HG03520 (cell line): ENCODE data around the gene SOX30.

Experiments used
- ATAC-seq: cut with Tn5 transposase; IDR thresholded peaks from one replicate; pipeline ENCODE4 v1.9.1; 2021; ENCODE audit warnings: mild to moderate bottlenecking, moderate library complexity; ENCODE audit not compliant: unreplicated experiment

Gene SOX30

GRCh38 chr5:157665467-157666070 lies 13.3 kb upstream of the SOX30 start:
- ATAC-seq: no peak

- no peak for ATAC-seq
Measured at GRCh38 chr5:157659868-157660660, 7.8 kb upstream of the SOX30 start.

GRCh38 chr5:157658893-157659292 lies 6.7 kb upstream of the SOX30 start:
- ATAC-seq: no peak

- no peak for ATAC-seq
Measured at GRCh38 chr5:157657516-157657915, 5.3 kb upstream of the SOX30 start.

GRCh38 chr5:157651623-157652376 lies 438 bp downstream of the SOX30 start:
- ATAC-seq: peak; percentile 90

- ATAC-seq: no peak
Measured at GRCh38 chr5:157650991-157651611, 1.1 kb downstream of the SOX30 start.

GRCh38 chr5:157649101-157649500 lies 3.1 kb downstream of the SOX30 start:
- no peak for ATAC-seq

- no peak for ATAC-seq
Measured at GRCh38 chr5:157648275-157648990, 3.8 kb downstream of the SOX30 start.

GRCh38 chr5:157640406-157641066 lies 11.7 kb downstream of the SOX30 start:
- no peak for ATAC-seq

- ATAC-seq: no peak
Measured at GRCh38 chr5:157630341-157630740, 21.9 kb downstream of the SOX30 start.

- no peak for ATAC-seq
Measured at GRCh38 chr5:157626831-157627230, 25.4 kb downstream of the SOX30 start.

- ATAC-seq: no peak
Measured at GRCh38 chr5:157624144-157624543, 28.1 kb downstream of the SOX30 start.

- ATAC-seq: no peak
Measured at GRCh38 chr5:157620776-157621175, 31.5 kb downstream of the SOX30 start.

- ATAC-seq: no peak
Measured at GRCh38 chr5:157618191-157618765, 34.0 kb downstream of the SOX30 start.

GRCh38 chr5:157616785-157617184 lies 35.5 kb downstream of the SOX30 start:
- no peak for ATAC-seq

GRCh38 chr5:157613385-157614245 lies 38.6 kb downstream of the SOX30 start:
- no peak for ATAC-seq

- ATAC-seq: no peak
Measured at GRCh38 chr5:157612581-157612980, 39.7 kb downstream of the SOX30 start.

GRCh38 chr5:157611571-157612476 lies 40.4 kb downstream of the SOX30 start:
- ATAC-seq: peak; percentile 56
